Transverse colon (tissue), 4 donors: Measurements from ENCODE around the gene RAB11FIP3.

ENCODE experiments used
- CTCF ChIP-seq, 5 experiments: fragments of 200-600 bp in 3 of 5; fragments of 450-650 bp in 2 of 5; sonication (generic) in 3 of 5; IDR thresholded peaks; 1 replicate in 2 of 5; 2 replicates in 3 of 5; pipeline ENCODE4 v1.5.1; 2016 to 2017; ENCODE audit warnings: antibody characterized with exemption in 5 of 5, inconsistent platforms in 3 of 5, mild to moderate bottlenecking in 2 of 5, moderate library complexity in 1 of 5
- POLR2A ChIP-seq: fragments of 450-650 bp; IDR thresholded peaks from one replicate; pipeline ENCODE4 v1.6.1; 2016; ENCODE audit warnings: antibody characterized with exemption, mild to moderate bottlenecking, moderate library complexity
- POLR2AphosphoS5 ChIP-seq, 3 donors: sonication (generic); formaldehyde crosslinking; IDR thresholded peaks; one replicate each; pipeline ENCODE4 v1.6.1; 2016; ENCODE audit warnings: antibody characterized with exemption in 3 of 3

- TF ChIP-seq CTCF (IDR thresholded peaks at IDR 0.05): no peak
- peak; percentile 51 for TF ChIP-seq POLR2A
- TF ChIP-seq POLR2AphosphoS5 (IDR thresholded peaks at IDR 0.05): peak; percentile 40 to 61 (median 49)
Measured at GRCh38 chr16:534135-534534, 108.7 kb downstream of the RAB11FIP3 start.
